Measurements from ENCODE around the gene TAB3.
A peak's percentile ranks its signal among the peaks of the same experiment; 100 is the strongest.

The TAB3 gene

DNA sequence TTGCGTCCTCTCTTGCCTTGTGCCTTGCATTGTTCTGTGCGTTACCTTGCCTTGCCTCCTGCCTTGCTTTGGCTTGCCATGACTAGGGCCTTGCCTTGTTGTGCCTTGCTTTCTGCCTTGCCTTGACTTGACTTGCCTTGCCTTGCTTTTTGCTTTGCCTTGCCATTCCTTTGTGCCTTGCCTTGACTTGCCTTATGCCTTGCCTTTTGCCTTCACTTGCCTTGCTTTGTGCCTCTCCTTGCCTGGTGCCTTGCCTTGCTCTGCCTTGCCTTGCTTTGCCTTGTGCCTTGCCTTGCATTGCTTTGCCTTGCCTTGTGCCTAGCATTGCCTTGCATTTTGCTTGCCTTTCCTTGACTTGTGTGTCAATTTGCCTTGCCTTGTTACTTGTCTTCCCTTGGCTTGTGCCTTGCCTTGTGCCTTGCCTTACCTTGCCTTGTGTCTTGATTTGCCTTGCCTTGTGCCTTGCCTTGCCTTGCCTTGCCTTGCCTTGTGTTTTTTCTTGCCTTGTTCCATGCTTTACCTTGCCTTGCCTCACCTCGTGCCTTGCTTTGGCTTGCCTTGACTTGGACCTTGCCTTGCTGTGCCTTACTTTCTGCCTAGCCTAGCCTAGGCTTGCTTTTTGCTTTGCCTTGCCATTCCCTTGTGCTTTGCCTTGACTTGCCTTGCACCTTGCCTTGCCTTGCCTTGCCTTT, 95.8 kb downstream of the TAB3 start:
- FAIRE-seq (no peak), DNase-seq (ENCODE audit: insufficient read length, low spot score) (no peak)
- no peak for TF ChIP-seq PAX5 (IDR thresholded peaks at IDR 0.05; ENCODE audit: insufficient read depth, low read length, severe bottlenecking)
- TF ChIP-seq POU2F2 (IDR thresholded peaks at IDR 0.05; ENCODE audit: low read depth, low read length) = no peak
- no peak for TF ChIP-seq POLR2AphosphoS5 (IDR thresholded peaks at IDR 0.05; ENCODE audit: low read depth, low read length)
- no peak for TF ChIP-seq SPI1 (IDR thresholded peaks at IDR 0.05; ENCODE audit: low read depth, low read length)
- no peak for TF ChIP-seq POLR2A (IDR thresholded peaks at IDR 0.05; ENCODE audit: low read depth, low read length)
- TF ChIP-seq TAF1 (IDR thresholded peaks at IDR 0.05; ENCODE audit: low read depth, low read length) = no peak

- FAIRE-seq = no peak
- DNase-seq (ENCODE audit: insufficient read length, low spot score) = no peak
- TF ChIP-seq PAX5 (IDR thresholded peaks at IDR 0.05; ENCODE audit: insufficient read depth, low read length, severe bottlenecking) (no peak), POLR2AphosphoS5 (IDR thresholded peaks at IDR 0.05; ENCODE audit: low read depth, low read length) (no peak), TAF1 (IDR thresholded peaks at IDR 0.05; ENCODE audit: low read depth, low read length) (no peak), POU2F2 (IDR thresholded peaks at IDR 0.05; ENCODE audit: low read depth, low read length) (no peak), POLR2A (IDR thresholded peaks at IDR 0.05; ENCODE audit: low read depth, low read length) (no peak), SPI1 (IDR thresholded peaks at IDR 0.05; ENCODE audit: low read depth, low read length) (no peak)
Measured at GRCh38 chrX:30791296-30792278, 97.5 kb downstream of the TAB3 start.

- no peak for FAIRE-seq
- TF ChIP-seq TAF1 (IDR thresholded peaks at IDR 0.05; ENCODE audit: low read depth, low read length) = no peak
- TF ChIP-seq POLR2AphosphoS5 (IDR thresholded peaks at IDR 0.05; ENCODE audit: low read depth, low read length) = no peak
- TF ChIP-seq PAX5 (IDR thresholded peaks at IDR 0.05; ENCODE audit: insufficient read depth, low read length, severe bottlenecking) = no peak
Measured at GRCh38 chrX:30787012-30787411, 102.0 kb downstream of the TAB3 start.

GRCh38 chrX:30786374-30786773, 102.7 kb downstream of the TAB3 start:
- no peak for DNase-seq (ENCODE audit: insufficient read length, low spot score)
- TF ChIP-seq POLR2AphosphoS5 (IDR thresholded peaks at IDR 0.05; ENCODE audit: low read depth, low read length) (no peak), POU2F2 (IDR thresholded peaks at IDR 0.05; ENCODE audit: low read depth, low read length) (no peak), POLR2A (IDR thresholded peaks at IDR 0.05; ENCODE audit: low read depth, low read length) (no peak), TAF1 (IDR thresholded peaks at IDR 0.05; ENCODE audit: low read depth, low read length) (no peak), SPI1 (IDR thresholded peaks at IDR 0.05; ENCODE audit: low read depth, low read length) (no peak), PAX5 (IDR thresholded peaks at IDR 0.05; ENCODE audit: insufficient read depth, low read length, severe bottlenecking) (no peak)
- no peak for FAIRE-seq

More at GRCh38 chrX:30787012-30787411, 102.0 kb downstream of the TAB3 start:
- no peak for DNase-seq (ENCODE audit: insufficient read length, low spot score)

GRCh38 chrX:30781711-30782444, 107.2 kb downstream of the TAB3 start:
- no peak for DNase-seq (ENCODE audit: insufficient read length, low spot score)
- FAIRE-seq = peak; percentile 16

DNA sequence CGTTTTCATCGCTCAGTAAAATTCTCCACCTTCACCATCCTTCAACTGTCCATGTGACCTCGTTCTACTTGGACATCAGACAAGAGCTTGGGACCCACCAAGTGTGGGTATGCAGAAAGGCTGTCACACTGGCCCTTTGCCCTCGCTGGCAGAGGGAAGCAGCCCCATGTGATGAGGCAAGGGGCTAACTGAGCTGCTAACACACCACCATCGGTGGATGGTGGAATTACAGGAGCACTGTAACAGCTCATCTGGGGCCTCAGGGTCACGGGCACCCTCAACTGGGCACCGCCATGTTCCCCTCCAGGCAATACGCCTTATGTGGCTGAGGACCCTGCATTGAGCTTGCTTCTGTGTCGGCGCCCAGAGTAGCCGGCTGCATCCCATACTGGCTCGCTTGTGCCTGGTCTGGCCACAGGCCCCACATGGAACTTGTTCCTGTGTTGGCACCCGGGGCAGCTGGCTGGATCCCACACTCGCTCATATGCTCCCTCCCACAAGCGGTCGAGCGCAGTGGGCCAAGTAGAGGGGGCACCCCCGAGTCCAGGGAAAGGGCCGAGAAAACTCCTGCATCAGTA, 109.5 kb downstream of the TAB3 start:
- DNase-seq (ENCODE audit: insufficient read length, low spot score) = no peak
- TF ChIP-seq SPI1 (IDR thresholded peaks at IDR 0.05; ENCODE audit: low read depth, low read length) (no peak), POU2F2 (IDR thresholded peaks at IDR 0.05; ENCODE audit: low read depth, low read length) (no peak), PAX5 (IDR thresholded peaks at IDR 0.05; ENCODE audit: insufficient read depth, low read length, severe bottlenecking) (no peak), POLR2A (IDR thresholded peaks at IDR 0.05; ENCODE audit: low read depth, low read length) (no peak), TAF1 (IDR thresholded peaks at IDR 0.05; ENCODE audit: low read depth, low read length) (no peak), POLR2AphosphoS5 (IDR thresholded peaks at IDR 0.05; ENCODE audit: low read depth, low read length) (no peak)
- FAIRE-seq = no peak

More at GRCh38 chrX:30781711-30782444, 107.2 kb downstream of the TAB3 start:
- TF ChIP-seq TAF1 (IDR thresholded peaks at IDR 0.05; ENCODE audit: low read depth, low read length) = no peak
- no peak for TF ChIP-seq POLR2AphosphoS5 (IDR thresholded peaks at IDR 0.05; ENCODE audit: low read depth, low read length)

- FAIRE-seq (no peak), DNase-seq (ENCODE audit: insufficient read length, low spot score) (no peak)
- TF ChIP-seq POLR2A (IDR thresholded peaks at IDR 0.05; ENCODE audit: low read depth, low read length) (no peak), POLR2AphosphoS5 (IDR thresholded peaks at IDR 0.05; ENCODE audit: low read depth, low read length) (no peak), PAX5 (IDR thresholded peaks at IDR 0.05; ENCODE audit: insufficient read depth, low read length, severe bottlenecking) (no peak), TAF1 (IDR thresholded peaks at IDR 0.05; ENCODE audit: low read depth, low read length) (no peak), POU2F2 (IDR thresholded peaks at IDR 0.05; ENCODE audit: low read depth, low read length) (no peak)
Measured at GRCh38 chrX:30777575-30777974, 111.5 kb downstream of the TAB3 start.
